Panc1 (cell line): ENCODE data around the gene RIT2. TPM values are rescaled to one million over a fixed set of nuclear protein-coding genes. Genes with fewer than 3 reads are reported as not detected.

Source experiments
- ATAC-seq: fragments of 200-7000 bp; cut with Tn5 transposase; 2 replicates; pipeline ENCODE4 v1.9.1; 2020; ENCODE audit warnings: mild to moderate bottlenecking, moderate library complexity
- BruUV-seq: library from RNA; stranded (reverse); fragments of 400-500 nt; replicated peaks from 2 replicates; lab custom pipeline; 2021; lab: Mats Ljungman, UMichigan
- CTCF ChIA-PET: fragments of 300-600 bp; sonication (Branson Sonifier 250); formaldehyde crosslinking; loops from one replicate; lab custom pipeline; 2022; ENCODE audit warnings: antibody characterized with exemption; lab: Charles Lee
- POLR2A ChIA-PET: fragments of 300-600 bp; sonication (Branson Sonifier 250); formaldehyde crosslinking; loops from one replicate; lab custom pipeline; 2022; ENCODE audit warnings: antibody characterized with exemption; lab: Charles Lee
- DNase-seq: peaks from one replicate; pipeline ENCODE4 v3.0.0-alpha.2; 2010; ENCODE audit warnings: low read depth, low spot score
- H3K27ac ChIP-seq: 2 replicates; pipeline ENCODE4 v1.5.1; 2011; ENCODE audit warnings: mild to moderate bottlenecking, low read length, inconsistent platforms
- H3K27me3 ChIP-seq: fragments of 200-500 bp; sonication (Bioruptor generic); 2 replicates; pipeline ENCODE4 v1.6.0; 2014; ENCODE audit warnings: low read length, inconsistent platforms; ENCODE audit not compliant: control insufficient read depth, insufficient read depth
- H3K36me3 ChIP-seq: fragments of 200-500 bp; sonication (Bioruptor generic); 2 replicates; pipeline ENCODE4 v1.5.1; 2014; ENCODE audit warnings: inconsistent platforms, mild to moderate bottlenecking, low read length, moderate library complexity; ENCODE audit not compliant: control insufficient read depth, insufficient read depth
- H3K4me1 ChIP-seq: 2 replicates; pipeline ENCODE4 v1.5.1; 2011; ENCODE audit warnings: inconsistent platforms, mild to moderate bottlenecking, low read length, moderate library complexity; ENCODE audit not compliant: control insufficient read depth, insufficient read depth
- H3K4me3 ChIP-seq, 2 experiments: 2 replicates each; pipeline ENCODE4 v1.5.1; 2011 to 2012; ENCODE audit warnings: low read depth in 2 of 2, low read length in 2 of 2, mild to moderate bottlenecking in 2 of 2, inconsistent platforms in 1 of 2, moderate library complexity in 1 of 2
- H3K9me3 ChIP-seq: fragments of 200-500 bp; sonication (Bioruptor generic); 2 replicates; pipeline ENCODE4 v1.5.1; 2014; ENCODE audit warnings: low read depth, mild to moderate bottlenecking, inconsistent platforms, low read length, moderate library complexity; ENCODE audit not compliant: control insufficient read depth, insufficient read depth
- CTCF ChIP-seq: fragments of 450-650 bp; IDR thresholded peaks from 2 replicates; pipeline ENCODE4 v1.5.1; 2017; ENCODE audit warnings: mild to moderate bottlenecking
- POLR2AphosphoS5 ChIP-seq: IDR thresholded peaks from 2 replicates; pipeline ENCODE4 v1.6.1; 2012; ENCODE audit warnings: mild to moderate bottlenecking, low read depth, low read length, moderate library complexity
- REST ChIP-seq, 2 experiments: IDR thresholded peaks; 2 replicates each; pipeline ENCODE4 v1.6.1; 2011 to 2012; ENCODE audit warnings: low read depth in 2 of 2, control low read depth in 1 of 2, low read length in 1 of 2, mild to moderate bottlenecking in 1 of 2, moderate library complexity in 1 of 2; ENCODE audit not compliant: insufficient read depth in 1 of 2
- SIN3A ChIP-seq: IDR thresholded peaks from 2 replicates; pipeline ENCODE4 v1.6.1; 2012; ENCODE audit warnings: low read depth, mild to moderate bottlenecking, low read length, moderate library complexity, borderline replicate concordance; ENCODE audit not compliant: insufficient read depth
- TCF7L2 ChIP-seq: IDR thresholded peaks from 2 replicates; pipeline ENCODE4 v1.6.1; 2011; ENCODE audit warnings: mild to moderate bottlenecking, low read depth, low read length, inconsistent platforms
- in situ Hi-C: cut with HindIII; loops from 2 replicates; pipeline ENCODE4 v1.10.0; 2016; ENCODE audit warnings: low sequenced_read_pairs, low pct_unique_long_range_greater_than_20kb
- intact Hi-C: fragments of 100-400 bp; cut with micrococcal nuclease; formaldehyde crosslinking; loops from one replicate; pipeline ENCODE4 v1.10.0; 2022; ENCODE audit not compliant: unreplicated experiment
- total RNA-seq: library from RNA; stranded (reverse); gene quantifications from one replicate; pipeline ENCODE4 v1.2.1, GENCODE V29; 2021; ENCODE audit not compliant: unreplicated experiment

The RIT2 gene
- total RNA-seq, 1 experiment from 2014 or later = not detected

GRCh38 chr18:42771936-42772335, 343.5 kb downstream of the RIT2 start:
- CTCF ChIA-PET = no interaction called here
- no TSS peak for BruUV-seq

GRCh38 chr18:42765302-42765701, 350.2 kb downstream of the RIT2 start:
- ChIA-PET CTCF (no interaction called here), POLR2A (no interaction called here)
- ATAC-seq = no peak
- intact Hi-C loops = no loop called here
- in situ Hi-C loops = no loop called here
- no peaks in the 10 kb centered on the region for H3K27me3 ChIP-seq
- H3K4me1 ChIP-seq = no peaks in the 10 kb centered on the region
- no peaks in the 10 kb centered on the region for H3K36me3 ChIP-seq
- H3K9me3 ChIP-seq = no peaks in the 10 kb centered on the region
- TF ChIP-seq REST (IDR thresholded peaks at IDR 0.05; ENCODE audit: insufficient read depth in 1 of 2, low read depth in 2 of 2, low read length in 1 of 2) (no peak), SIN3A (no peak), CTCF (no peak), POLR2AphosphoS5 (no peak), TCF7L2 (no peak)
- no peak overlapping the region for H3K27ac ChIP-seq
- no peak for DNase-seq
- no TSS peak for BruUV-seq
- no peak overlapping the region for H3K4me3 ChIP-seq

More at GRCh38 chr18:42771936-42772335, 343.5 kb downstream of the RIT2 start:
- no peak overlapping the region for H3K4me3 ChIP-seq
- POLR2A ChIA-PET = no interaction called here
- no peaks in the 10 kb centered on the region for H3K36me3 ChIP-seq
- TF ChIP-seq CTCF (no peak), REST (IDR thresholded peaks at IDR 0.05; ENCODE audit: insufficient read depth in 1 of 2, low read depth in 2 of 2, low read length in 1 of 2) (no peak), SIN3A (no peak), TCF7L2 (no peak), POLR2AphosphoS5 (no peak)
- ATAC-seq (no peak), DNase-seq (no peak)
- no peaks in the 10 kb centered on the region for H3K4me1 ChIP-seq
- no peak overlapping the region for H3K27ac ChIP-seq
- in situ Hi-C loops = no loop called here
- H3K27me3 ChIP-seq = no peaks in the 10 kb centered on the region
- intact Hi-C loops = no loop called here
- no peaks in the 10 kb centered on the region for H3K9me3 ChIP-seq
